ENCODE data around the gene SUCO.
"Not testable (repeated sequence)": the region's sequence is repeated elsewhere in the genome, so short reads cannot be mapped to it uniquely, and the experiment has no call there.

The SUCO gene

GRCh38 chr1:172559572-172560210, 26.7 kb downstream of the SUCO start:
- DNase-seq (ENCODE audit: low read depth), result no peak

- DNase-seq (ENCODE audit: low read depth), result no peak
These were observed 28.3 kb downstream of the SUCO start for GRCh38 chr1:172561252-172561651.

- no peak for DNase-seq (ENCODE audit: low read depth)
These were observed 33.4 kb downstream of the SUCO start for GRCh38 chr1:172566196-172566997.

DNA sequence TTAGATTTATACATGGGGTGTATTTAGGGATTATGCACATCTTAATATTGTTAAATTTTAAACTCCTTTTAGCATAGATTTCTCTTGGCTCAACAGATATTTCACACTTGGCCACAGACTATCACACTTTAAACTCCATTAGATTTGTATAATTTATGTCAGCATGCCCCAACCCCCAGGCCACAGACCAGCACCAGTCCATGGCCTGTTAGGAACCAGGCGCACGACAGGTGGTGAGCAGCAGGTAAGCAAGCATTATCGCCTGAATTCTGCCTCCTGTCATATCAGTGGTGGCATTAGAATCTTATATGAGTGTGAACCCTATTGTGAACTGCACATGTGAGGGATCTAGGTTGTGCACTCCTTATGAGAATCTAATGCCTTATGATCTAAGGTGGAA, 34.8 kb downstream of the SUCO start:
- DNase-seq (ENCODE audit: low read depth), result no peak

GRCh38 chr1:172574080-172574479, 41.1 kb downstream of the SUCO start:
- no peak for DNase-seq (ENCODE audit: low read depth)

DNA sequence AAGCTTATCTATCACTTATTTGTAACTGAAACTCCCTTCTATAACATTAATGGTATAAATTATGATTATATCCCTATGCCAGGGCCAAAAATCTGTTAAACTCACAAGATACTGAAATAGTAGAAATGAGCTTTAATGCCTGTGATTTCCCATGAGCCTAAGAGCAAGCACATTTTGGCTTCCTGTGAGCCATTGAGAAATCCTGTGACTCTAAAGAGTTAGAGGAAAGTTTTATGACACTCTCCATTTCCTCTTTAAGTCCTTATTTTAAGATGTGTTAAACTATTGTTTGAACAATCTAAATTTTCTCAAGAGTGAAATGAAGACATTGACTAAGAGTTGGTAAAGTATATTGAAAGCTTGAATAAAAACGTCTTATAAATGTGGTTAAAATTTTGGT, 45.6 kb downstream of the SUCO start:
- no peak for DNase-seq (ENCODE audit: low read depth)

DNA sequence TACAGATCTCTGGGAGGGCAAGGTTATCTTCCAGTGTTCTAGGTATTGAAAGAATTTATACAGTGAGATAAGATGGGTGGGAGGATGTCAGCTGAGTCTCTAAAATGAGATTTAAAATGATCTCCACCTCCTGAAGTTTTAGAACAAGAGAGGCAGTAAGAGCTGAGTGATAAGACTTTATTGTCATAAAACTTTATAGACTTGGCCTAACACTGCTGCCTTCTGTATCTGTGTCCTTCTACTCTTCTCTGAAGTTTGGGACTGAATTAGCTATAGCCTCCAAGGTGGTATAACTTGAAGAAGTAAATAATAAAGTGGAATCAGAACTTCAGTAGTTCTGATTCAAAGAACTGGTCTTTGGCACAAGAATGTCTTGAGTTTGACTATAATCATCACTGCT, 48.3 kb downstream of the SUCO start:
- no peak for DNase-seq (ENCODE audit: low read depth)

GRCh38 chr1:172581779-172582178, 48.8 kb downstream of the SUCO start:
- no peak for DNase-seq (ENCODE audit: low read depth)

DNA sequence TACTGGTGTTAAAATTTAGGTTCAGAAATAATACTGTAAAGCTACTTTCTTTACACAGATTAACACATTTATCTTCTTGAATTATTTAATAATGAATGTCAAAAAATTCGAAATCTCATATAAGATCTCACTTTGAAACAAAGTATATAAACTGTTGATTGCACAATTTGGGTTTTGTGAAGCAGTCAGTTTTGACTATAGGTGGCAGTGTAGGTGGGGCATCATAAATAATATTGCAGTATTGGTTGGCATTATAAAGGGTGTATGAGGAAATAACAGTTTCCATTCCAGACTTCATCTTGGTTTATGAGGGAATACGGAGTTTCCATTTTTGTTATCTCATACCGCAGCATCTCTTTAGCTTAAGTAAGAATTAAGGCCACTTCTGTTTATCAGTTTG, 49.9 kb downstream of the SUCO start:
- no peak for DNase-seq (ENCODE audit: low read depth)

- no peak for DNase-seq (ENCODE audit: low read depth)
These were observed 52.4 kb downstream of the SUCO start for GRCh38 chr1:172585348-172585747.

- DNase-seq (ENCODE audit: low read depth), result no peak
These were observed 52.9 kb downstream of the SUCO start for GRCh38 chr1:172585861-172586260.

DNA sequence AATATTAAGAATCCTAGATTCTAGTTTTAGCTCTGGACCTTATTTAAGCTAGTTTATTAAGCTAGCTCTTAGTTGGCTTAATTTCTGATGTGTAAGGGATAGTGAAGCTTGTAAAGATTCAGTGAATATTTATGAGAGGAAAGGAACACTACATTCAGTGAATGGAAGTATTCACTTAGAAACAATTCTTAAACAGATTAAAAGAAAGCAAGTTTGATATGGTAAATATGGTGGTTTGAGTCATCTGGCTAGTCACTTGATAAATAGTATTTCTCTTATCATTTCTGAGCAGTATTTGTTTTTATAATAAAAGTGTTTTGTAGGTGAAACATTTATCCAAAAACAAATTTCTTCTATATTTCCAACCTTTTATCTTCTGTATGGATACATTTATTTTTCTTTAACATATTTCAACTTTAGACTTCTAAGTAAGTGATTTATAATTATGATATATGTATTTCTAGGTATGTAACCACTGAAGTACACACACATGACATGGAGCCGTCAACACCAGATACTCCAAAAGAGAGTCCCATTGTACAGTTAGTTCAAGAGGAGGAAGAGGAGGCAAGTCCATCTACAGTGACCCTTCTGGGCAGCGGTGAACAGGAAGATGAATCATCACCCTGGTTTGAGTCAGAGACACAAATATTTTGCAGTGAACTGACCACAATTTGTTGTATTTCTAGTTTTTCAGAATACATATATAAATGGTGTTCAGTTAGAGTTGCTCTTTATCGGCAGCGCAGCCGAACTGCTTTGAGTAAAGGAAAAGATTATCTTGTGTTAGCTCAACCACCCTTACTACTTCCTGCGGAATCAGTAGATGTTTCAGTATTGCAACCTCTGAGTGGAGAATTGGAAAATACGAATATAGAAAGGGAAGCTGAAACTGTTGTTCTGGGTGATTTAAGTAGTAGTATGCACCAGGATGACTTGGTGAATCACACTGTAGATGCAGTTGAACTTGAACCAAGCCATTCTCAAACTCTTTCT, 55.6 kb downstream of the SUCO start:
- DNase-seq (ENCODE audit: low read depth), result no peak

DNA sequence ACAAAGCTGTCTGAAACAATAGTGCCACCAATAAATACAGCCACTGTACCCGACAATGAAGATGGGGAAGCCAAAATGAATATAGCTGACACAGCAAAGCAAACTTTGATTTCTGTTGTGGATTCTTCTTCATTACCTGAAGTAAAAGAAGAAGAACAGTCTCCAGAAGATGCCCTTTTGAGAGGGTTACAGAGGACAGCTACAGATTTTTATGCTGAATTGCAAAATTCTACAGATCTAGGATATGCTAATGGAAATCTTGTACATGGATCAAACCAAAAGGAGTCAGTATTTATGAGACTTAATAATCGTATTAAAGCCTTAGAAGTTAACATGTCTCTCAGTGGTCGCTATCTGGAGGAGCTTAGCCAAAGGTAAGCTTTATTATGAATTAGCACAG, 56.6 kb downstream of the SUCO start:
- no peak for DNase-seq (ENCODE audit: low read depth)

GRCh38 chr1:172591429-172591828, 58.5 kb downstream of the SUCO start:
- not testable (repeated sequence) for DNase-seq (ENCODE audit: low read depth)

DNA sequence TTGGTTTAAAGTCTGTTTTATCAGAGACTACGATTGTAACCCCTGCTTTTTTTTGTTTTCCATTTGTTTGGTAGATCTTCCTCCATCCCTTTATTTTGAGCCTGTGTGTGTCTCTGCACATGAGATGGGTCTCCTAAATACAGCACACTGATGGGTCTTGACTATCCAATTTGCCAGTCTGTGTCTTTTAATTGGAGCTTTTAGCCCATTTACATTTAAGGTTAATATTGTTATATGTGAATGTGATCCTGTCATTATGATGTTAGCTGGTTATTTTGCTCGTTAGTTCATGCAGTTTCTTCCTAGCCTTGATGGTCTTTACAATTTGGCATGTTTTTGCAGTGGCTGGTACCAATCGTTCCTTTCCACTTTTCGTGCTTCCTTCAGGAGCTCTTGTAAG, 62.1 kb downstream of the SUCO start:
- not testable (repeated sequence) for DNase-seq (ENCODE audit: low read depth)

DNA sequence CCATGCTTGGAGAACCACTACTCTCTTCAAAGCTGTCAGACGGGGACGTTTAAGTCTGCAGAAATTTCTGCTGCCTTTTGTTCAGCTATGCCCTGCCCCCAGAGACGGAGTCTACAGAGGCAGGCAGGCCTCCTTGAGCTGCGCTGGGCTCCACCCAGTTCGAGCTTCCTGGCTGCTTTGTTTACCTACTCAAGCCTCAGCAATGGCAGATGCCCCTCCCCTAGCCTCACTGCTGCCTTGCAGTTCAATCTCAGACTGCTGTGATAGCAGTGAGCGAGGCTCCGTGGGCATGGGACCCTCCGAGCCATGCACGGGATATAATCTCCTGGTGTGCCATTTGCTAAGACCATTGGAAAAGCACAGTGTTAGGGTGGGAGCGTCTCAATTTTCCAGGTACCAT, 63.8 kb downstream of the SUCO start:
- DNase-seq (ENCODE audit: low read depth), result not testable (repeated sequence)

DNA sequence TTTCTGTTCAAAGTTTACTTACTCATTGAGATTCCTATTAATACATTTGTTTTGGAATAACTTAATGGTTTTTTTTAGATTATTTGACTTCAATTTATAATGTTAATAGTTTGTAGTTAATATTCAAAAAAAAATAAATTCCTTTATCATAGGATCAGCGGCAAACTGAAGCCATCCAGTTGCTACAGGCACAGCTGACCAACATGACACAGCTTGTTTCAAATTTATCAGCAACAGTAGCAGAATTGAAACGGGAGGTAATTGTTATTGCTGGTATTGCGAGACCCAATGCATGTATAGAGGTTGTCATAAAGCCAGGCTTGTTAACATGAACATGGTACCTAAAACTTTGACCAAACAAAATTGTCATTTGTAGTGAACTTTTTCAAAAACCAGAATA, 67.0 kb downstream of the SUCO start:
- DNase-seq (ENCODE audit: low read depth), result no peak

- DNase-seq (ENCODE audit: low read depth), result no peak
These were observed 67.7 kb downstream of the SUCO start for GRCh38 chr1:172600615-172601014.

- no peak for DNase-seq (ENCODE audit: low read depth)
These were observed 68.2 kb downstream of the SUCO start for GRCh38 chr1:172601046-172601630.

GRCh38 chr1:172602706-172603105, 69.8 kb downstream of the SUCO start:
- DNase-seq (ENCODE audit: low read depth), result no peak

GRCh38 chr1:172603816-172604215, 70.9 kb downstream of the SUCO start:
- no peak for DNase-seq (ENCODE audit: low read depth)

DNA sequence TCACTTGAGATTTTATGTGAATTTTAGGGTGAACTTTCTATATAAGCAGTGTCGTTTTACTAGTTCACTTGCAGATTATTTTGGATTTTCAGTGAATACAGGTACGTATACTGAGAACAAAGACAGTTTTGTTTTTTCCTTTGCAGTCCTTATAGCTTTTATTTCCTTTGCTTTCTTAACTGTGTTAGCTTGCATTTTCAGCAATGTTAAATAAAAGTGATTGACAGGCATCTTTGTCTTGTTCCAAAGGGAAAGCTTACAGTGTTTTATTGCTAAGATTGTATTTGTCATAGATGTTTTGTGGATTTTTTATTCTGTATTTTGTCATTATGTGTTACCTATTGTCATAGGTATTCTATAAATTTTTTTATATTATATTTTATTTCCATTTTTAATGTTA, 72.7 kb downstream of the SUCO start:
- DNase-seq (ENCODE audit: low read depth), result no peak
